GM19043 (cell line): ENCODE results near the gene MAF.

Experiments used
- ATAC-seq: cut with Tn5 transposase; IDR thresholded peaks from one replicate; pipeline ENCODE4 v1.9.1; 2021; ENCODE audit warnings: low read depth; ENCODE audit not compliant: unreplicated experiment

The MAF gene

DNA sequence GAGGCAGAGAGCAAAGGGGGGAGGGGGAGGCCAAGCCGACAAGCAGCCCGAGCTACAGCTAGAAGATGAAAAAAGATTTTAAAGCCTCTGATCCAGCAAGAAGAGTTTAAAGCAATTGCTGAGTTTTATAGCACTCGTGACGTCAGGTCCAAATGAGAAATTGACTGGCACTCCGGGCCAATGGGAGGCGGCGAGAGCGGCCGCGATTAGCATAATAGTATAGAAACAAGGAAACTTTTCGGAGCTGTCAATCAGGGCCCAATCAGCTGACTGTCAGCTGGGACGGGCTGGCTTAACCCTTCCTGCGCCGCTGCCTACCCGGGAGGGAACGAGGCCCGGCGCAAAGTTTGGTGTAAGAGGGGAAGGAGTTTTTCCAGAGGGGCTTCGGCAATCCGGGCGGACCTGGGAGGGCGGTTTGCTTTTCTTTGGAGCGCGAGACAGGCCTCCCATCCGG, at the start of gene MAF:
MAF (minus strand) TSS at position 100 of the 454 bp plus-strand sequence. CDS start 835 bp downstream, outside the sequence.
- no peak for ATAC-seq

DNA sequence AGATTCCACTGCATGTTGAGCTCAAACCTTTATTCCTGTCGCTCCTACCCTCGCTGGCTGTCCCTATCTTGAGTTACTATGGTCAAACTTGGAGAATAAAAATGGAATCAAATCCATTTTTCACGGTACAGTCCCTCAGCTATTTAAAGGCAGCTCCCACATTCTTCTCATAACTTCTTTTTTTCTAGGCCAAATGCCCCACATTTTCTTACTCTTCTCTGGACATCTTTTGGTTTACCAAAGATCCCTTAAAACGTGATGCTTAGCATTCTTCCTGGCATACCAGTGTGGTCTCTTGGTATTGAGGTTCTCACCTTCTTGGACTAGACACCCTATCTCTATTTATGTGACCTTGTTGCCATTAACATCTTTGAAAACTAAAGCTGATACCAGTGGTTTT, 48.3 kb upstream of the MAF start:
- ATAC-seq, result no peak

DNA sequence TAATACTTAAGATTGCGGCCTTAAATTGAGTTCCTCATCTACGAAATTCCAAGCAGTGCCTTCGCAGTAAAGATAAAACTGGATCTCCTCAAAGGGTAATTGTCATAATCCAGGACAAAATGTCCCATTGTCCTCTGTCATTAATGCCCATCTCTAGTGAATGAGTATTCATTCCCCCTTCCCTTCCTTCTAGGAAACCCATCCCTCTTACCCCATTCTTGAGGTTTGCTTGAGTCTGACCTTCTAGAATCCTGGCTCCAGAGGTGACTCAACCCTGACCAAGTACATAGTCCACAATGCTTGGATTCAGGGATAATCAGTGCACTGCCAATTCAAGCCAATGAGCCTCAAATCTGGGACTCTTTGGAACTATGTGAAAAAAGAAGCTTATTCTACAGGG, 47.0 kb upstream of the MAF start:
- ATAC-seq, result no peak

DNA sequence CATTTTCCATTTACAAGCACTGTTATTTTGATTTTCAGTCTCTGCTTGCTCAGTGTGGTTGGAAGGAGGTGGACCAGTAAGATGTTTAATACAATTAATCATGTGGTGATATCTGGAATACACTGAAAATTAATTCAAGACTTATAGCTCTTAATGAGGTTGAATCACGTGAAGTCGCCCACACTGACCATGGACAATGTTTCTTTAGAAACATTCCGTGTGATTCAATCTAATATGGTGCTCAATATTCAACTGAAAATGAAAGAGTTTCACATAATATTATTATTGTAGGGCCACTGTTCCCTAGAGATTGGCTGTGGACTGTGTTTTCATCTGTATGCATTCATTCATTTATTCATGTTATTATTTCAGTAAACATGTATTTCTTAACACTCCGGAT, 45.2 kb upstream of the MAF start:
- ATAC-seq, result no peak

DNA sequence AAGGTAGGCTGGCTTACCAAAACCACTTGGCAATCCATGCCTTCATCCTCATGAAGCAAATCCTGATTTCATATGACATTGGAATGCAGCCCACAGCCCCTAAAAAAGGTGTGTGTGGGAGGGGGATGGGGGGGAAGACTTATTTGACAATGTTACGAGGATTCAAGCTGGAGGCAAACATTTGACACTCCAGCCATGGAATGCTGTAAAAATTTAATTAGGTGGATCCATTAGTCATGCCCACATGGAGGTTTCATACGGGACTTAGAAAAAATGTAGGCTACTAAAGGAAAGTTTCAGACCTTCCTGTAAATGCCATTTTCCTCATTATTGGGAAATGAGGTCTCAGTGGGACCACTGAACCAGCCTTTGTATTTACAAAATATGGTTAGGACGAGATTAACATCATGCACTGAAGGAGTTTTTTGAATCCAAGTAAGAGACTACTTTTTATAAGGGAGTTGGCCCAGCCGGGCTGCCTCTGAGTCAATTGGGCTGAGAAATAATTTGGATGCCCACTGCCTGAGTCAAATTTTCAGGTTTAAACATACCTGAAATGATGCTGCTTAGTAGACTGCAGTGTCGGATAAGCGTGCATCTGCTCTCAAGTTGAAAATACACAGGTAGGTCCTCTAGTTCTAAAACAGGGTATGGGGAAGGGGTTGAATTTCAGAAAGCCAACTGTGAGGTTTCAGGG, 44.6 kb upstream of the MAF start:
- ATAC-seq, result no peak

DNA sequence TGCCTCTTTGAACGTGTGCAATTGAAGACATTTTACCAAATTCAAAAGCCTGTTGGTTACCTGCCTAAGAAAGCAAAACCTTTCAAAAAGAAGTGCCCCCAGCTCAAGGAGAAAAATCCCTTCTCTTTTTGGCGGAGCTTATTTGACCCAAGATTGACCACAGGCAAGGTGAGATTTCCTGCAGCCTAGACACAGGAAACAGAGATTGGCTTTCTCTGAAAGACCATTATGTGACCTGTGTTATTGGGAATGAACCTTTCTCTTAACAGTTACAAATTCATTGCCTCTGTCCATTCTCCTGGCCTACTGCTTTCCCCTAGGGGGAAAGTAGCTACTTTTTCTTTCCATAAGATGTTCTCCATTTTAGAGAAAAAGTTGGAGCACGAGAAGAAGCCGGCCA, 42.1 kb upstream of the MAF start:
- no peak for ATAC-seq

DNA sequence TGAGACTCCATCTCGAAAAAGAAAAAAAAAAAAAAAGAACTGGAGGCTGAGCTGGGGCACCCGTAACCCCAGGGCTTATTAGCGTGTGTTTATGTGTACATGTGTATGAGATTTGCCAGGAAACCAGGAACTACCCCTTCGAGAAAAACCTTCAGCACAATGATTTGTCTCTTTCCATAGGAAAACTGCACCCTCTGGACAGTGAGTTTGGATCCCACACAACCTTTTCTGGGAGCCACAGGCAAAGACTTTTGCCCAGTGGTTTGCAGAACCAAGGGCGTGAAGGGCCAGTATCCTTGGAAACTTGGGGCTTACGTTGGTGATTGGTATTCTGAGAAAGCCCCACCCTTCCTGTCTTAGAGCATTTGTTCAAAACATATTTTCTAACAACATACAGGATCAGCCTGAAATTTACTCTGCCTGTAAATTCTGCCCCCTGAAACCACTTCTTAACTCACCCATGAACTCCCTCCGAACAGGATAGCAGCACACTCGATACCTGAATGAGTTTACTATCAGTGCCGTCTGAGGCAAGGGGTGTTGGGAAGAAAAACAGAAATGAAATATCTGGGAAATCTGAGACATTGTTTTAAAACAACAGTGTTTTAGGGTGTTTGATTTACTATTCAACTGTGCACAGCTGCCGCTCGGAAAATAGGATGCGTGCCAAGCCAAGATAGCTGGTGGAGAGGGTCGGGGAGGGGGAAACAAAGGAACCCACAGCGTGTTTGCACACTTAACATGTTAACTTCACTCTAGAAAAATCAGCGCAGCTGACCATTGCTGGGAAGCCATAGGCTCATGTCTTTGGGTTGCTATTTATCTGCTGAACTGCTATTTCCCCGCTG, 40.2 kb upstream of the MAF start:
- no peak for ATAC-seq

DNA sequence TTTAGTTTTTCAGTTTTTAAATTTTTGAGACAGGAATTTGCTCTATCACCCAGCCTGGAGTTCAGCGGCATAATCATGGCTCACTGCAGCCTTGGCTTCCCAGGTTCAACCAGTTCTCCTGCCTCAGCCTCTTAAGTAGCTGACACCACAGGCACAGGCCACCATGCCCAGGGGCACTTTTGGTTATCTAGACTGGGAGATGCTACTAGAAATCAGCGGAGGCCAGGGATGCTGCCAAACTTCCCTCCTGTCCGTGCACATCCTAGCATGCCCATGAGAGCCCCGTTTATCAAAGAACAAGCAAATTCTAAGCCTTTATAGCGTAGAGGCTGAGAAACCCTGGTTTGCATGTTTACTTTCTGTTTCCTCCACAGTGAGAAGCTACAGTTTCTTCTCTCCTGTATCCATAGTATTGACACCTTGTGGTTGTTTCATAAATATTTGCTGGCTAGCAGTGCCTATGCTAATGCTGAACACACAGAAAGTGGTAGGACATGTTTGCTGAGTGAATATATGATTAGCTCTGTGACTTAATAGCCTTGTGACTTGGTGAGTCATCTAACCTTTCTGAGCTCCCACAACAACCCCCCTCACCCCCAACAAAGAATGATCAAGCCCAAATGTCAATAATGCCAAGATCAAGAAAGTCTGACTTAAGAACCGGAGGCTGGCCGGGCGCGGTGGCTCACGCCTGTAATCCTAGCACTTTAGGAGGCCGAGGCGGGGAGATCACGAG, 39.2 kb upstream of the MAF start:
- no peak for ATAC-seq

DNA sequence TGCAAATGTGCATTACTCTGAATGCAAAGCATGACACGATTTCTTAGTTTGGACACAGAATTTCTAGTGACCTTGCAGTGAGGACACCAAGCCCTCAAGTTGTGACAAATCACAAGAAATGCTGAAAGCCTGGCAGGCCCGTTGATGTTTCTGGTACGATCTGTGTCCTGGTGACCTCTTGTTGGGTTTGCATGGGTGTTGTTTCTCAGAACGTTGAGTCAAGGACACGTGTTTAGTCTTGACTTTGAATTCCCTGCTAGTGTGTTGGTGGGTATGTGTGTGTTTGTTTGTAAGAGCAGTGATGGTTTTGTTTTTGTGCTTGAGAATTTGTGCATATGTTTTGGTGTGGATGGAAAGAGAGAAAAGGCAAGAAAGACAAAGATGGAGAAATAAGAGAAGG, 37.8 kb upstream of the MAF start:
- no peak for ATAC-seq

DNA sequence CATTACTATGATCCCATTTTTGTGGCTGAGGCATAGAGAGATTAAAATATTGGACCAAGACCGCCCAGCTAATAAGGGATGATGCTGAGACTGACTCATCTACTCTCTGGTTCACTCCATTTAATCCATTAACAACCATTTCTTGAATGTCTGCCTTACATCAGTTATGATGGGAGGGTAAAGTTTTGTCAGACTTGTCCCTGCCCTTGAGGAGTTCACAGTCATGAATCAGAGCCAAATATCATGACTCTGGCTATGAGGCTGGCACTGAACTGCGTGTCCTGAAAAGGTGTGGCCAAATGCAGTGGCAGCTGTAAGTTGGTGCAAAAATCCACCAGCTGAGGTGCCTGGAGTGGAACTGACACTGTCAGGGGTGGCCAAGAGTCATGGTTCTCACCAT, 35.0 kb upstream of the MAF start:
- no peak for ATAC-seq

DNA sequence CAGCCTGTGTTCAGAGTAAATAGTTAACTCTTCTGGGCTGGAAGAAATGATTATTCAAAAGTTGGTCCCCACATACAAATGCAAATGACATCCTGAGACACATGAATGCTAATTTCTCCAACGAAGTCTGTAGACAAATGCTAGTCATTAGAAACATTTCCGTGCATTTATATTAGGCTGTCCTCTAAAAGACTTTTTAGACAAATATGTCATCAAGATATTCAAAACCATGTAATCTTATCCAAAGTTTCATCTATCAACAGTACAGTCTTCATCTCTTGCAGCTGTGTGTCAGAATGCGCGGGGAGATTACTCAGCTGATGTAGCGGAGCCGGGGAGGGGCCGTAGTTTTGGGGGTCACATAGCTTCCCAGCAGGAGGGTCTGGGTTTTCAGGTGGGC, 33.8 kb upstream of the MAF start:
- ATAC-seq, result no peak

DNA sequence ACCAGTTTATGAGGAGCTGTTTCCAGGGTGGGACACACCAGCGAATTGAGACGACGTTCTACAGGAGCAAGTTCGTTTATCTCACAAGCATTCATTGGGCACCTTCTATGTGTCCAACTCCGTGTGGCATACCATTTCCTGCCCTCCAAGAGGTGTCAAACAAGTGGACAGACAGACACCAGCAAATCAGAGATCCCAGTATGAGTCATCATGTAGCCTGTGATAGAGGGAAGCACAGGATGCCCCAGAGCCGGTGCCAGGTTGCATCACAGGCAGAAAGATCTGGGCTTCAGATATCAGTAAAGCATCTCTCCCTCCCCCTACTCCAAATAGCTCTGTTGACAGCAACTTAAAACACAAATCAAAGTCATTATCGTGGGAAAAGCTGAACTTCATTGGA, 31.8 kb upstream of the MAF start:
- ATAC-seq, result no peak

DNA sequence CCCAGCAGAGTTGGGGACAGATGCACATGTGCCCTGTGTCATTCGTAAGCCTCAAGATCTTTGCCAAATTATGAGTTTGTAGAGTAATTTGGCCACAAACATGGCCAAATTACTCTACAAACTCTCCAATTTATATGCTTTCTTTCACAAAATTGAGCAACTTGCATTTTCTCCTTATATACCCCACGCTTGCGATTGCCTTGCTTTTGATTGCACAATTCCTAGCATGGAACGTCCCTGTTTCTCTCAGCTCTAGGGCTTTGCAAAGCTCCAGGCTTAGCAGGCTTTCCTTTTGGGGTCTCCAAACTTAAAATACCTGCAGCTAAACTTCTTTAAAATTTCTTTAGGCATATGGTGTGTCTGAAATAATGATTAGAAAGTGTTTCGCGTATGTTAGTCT, 28.5 kb upstream of the MAF start:
- ATAC-seq, result no peak

DNA sequence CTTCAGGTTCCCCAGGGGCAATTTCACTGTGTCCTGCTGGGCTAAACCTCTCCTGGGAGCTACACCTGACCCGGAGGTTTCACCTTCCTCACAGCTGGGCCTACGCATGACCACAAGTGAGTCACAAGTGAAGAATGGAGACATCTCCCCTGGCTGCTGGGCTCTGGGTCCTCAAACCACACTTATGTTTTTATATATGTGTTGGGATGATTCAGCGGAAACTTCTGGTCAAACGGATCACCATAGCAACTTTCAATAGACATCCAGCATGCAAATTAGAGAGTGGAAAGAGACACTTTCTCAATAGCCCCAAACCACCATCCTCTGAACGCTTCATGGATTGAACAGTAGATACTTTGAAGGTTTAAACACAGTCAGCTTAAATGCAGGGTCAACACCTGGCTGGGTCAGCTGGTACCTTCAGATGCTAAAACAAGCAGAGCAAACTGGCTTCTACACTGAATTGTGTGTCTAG, 28.0 kb upstream of the MAF start:
- ATAC-seq, result peak; percentile 93

DNA sequence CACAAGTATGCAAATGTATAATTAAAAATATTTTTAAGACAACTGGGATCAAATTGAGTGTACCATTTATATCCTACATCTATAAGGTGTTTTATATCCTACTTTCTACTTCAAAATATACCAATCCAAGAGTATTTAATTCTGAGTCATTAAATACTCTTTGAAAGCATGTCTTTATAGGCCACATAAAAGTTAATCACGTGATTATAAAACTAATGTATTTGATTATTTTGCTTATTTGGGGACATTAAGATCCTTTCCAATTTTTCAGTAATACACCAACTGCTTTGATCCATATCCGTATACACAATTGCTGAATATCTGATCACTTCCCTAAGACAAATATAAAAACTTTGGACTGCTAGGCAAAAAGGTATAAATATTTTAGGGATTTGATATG, 26.6 kb upstream of the MAF start:
- ATAC-seq, result no peak

DNA sequence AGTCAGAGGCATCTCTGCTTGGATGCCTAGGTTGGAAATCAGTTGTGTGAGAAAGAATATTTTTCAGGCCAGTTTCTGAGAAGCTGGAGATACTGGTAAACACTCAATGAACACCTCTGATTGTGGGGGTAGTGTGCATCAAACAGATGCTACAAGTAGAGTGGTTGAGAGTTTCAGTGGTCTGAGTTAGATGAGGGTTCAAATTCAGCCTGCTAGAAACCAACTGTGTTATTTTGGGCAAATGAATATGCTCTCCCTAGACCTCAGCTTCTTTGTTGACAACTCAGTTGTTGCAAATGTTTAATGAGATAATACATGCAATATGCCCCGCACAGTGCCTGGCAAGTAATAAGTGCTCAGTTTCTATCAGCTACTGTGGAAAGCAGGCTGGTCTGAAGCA, 25.2 kb upstream of the MAF start:
- no peak for ATAC-seq

DNA sequence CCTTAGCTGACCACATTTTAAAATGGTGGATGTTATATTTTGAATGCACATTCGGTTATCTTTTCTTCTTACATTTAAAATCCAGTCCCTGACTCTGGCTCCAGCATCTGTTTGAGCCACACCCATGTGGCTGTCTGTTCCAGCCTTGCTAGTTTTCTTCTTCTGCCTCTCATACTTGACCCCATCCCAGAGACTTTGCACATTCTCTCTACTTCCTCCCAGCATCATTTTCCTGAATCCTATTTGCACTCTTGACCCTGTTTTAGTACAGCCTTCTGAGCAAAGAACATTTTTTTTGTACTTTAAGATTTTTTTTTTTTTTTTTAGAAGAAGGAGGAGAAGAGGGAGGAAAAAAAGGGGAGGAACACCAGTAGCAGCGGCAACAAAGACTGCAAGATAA, 23.3 kb upstream of the MAF start:
- ATAC-seq, result no peak

DNA sequence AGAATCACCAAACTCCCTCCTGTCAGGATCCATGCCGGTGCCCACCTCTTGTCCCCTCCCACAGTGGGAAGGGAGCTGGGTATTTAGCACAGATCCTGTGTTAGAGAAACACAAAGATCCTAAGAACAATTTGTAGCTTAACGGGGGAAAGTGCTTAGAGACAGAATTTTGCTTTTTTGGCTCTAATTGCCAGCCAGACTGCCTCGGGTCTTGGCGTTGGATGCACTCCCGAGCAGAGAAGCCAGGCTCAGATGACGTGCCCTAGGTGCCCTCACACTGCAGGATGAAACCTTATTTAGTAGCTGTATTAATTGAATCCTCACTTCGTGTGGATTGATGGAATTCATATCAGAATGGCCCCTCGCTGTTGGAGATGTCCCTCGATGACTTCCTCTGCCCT, 22.5 kb upstream of the MAF start:
- ATAC-seq, result no peak

DNA sequence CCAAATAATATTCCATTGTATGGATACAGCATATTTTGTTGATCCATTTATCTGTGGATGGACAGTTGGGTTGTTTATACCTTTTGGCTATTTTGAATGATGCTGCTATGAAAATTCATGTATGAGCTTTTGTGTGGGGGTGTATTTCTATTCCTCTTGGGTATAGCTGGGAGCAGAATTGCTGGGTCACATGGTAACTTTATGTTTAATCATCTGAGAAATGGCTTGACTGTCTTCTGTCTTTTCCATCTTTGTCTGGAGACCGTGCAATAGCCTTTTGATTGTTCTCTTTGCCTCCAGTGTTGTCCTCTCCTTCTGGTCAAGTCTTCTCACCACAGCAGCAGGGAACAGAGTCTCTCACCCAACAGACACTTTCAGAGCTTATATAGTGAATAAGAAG, 20.5 kb upstream of the MAF start:
- ATAC-seq, result no peak

DNA sequence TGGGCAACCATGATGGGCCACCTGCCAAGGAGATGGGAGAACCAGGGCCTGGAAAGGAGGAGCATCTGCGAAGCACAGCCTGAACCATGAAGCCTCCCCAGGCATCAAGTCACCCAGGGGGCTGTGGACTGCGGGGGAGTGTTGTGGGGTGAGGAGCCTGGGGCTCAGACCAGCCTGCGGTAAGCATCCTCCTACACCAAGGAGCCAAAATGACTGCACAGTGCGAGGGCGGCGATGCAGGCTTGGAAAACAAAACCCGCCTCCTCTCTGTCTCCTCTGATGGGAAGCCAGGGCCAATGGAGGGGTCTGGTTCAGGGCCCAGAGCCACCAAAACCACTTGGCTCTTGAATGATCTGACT, 18.1 kb upstream of the MAF start:
- ATAC-seq, result no peak

DNA sequence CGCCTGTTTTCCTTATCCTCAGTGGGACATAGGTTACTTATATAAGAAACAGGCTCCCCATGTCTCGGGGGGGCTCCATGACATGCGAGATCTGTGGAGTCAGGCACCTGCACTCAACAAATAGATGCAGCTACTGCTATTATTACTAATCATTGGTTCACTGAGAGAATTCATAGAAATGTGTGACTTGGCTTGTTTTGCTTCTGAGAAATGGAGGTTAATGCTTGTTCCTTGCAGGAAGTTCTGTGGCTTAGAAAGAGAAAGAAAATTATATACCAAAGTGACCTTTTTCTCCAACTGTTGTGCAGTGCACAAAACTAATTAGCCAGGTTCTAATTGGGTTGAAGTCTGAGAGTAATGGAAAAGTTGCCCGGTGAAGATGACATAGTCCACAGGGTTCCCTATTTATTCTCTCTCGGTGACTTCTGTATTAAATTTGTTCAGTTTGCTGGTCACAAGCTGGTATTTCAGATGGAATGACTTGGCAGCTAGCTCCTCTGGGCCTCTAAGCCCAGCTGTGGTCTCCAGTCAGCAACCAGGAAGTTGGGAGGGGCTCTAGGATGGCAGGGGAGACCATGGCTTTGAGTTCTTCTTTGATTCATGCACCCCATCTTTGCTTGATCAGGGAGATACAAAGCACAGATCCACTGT, 17.6 kb upstream of the MAF start:
- ATAC-seq, result no peak
